Right lobe of liver (tissue), 6 donors: Measurements from ENCODE around the gene MRPL58. TPM values are rescaled to one million over a fixed set of nuclear protein-coding genes. Genes with fewer than 3 reads are reported as not detected.

ENCODE experiments used
- ATAC-seq, 4 donors: fragments of 200-7000 bp; cut with Tn5 transposase; one replicate each; pipeline ENCODE4 v1.9.1; 2020; ENCODE audit warnings: mild to moderate bottlenecking in 4 of 4, moderate library complexity in 4 of 4
- DNase-seq, 3 donors: peaks; one replicate each; pipeline ENCODE4 v3.0.0-alpha.2; 2020
- H3K27ac ChIP-seq, 3 donors: fragments of 200-600 bp; one replicate each; pipeline ENCODE4 v1.8.0; 2022
- H3K27me3 ChIP-seq, 2 donors: fragments of 200-600 bp; one replicate each; pipeline ENCODE4 v1.8.0; 2022
- H3K36me3 ChIP-seq, 4 donors: fragments of 200-600 bp; sonication (generic) in 1 of 4; one replicate each; pipeline versions ENCODE4 v1.5.1 to v1.8.0; 2017 to 2022; ENCODE audit warnings: control low read depth in 1 of 4
- H3K4me1 ChIP-seq, 4 donors: fragments of 200-600 bp; sonication (generic) in 1 of 4; one replicate each; pipeline versions ENCODE4 v1.5.1 to v1.8.0; 2017 to 2022; ENCODE audit warnings: control low read depth in 1 of 4
- H3K4me3 ChIP-seq, 3 donors: fragments of 200-600 bp; one replicate each; pipeline ENCODE4 v1.8.0; 2022
- H3K9me3 ChIP-seq, 4 donors: fragments of 200-600 bp; sonication (generic) in 1 of 4; one replicate each; pipeline versions ENCODE4 v1.5.1 to v1.8.0; 2017 to 2022; ENCODE audit warnings: control low read depth in 1 of 4
- POLR2A ChIP-seq: fragments of 450-650 bp; IDR thresholded peaks from one replicate; pipeline ENCODE4 v1.6.1; 2017; ENCODE audit warnings: antibody characterized with exemption, mild to moderate bottlenecking
- WGBS: methylation state at CpG from one replicate; pipeline ENCODE4 v1.1.6; 2018; ENCODE audit warnings: low coverage, low lambda C conversion rate; ENCODE audit not compliant: insufficient coverage; ENCODE audit errors: missing lambda C conversion rate; 5-methylcytosine and 5-hydroxymethylcytosine counted together
- intact Hi-C, 2 donors: fragments of 100-400 bp; cut with DNase I; formaldehyde crosslinking; loops; one replicate each; pipeline versions ENCODE4 v1.11.2 to v1.14.1; 2022
- total RNA-seq, 6 experiments: library from RNA; depleted of rRNA in 2 of 6; stranded (reverse); fragments of >200 nt in 2 of 6; fragmentation: NEBNext Ultra II Directional in 3 of 6; extraction: Animal tissue kit (Norgen Biotek cat#: 25700) in 3 of 6; gene quantifications; one replicate each; pipeline versions ENCODE4 v1.1.0 to v1.2.4, GENCODE V29; 2016 to 2023
- TF ChIP-seq, protein P1 (sequence below), 4 donors: fragments of 200-600 bp in 3 of 4; fragments of 450-650 bp in 1 of 4; IDR thresholded peaks; one replicate each; pipeline versions ENCODE4 v1.5.1 to v1.8.0; 2016 to 2022; ENCODE audit warnings: antibody characterized with exemption in 4 of 4, mild to moderate bottlenecking in 2 of 4
- donor health status: DM: no; HTN: yes; CAD: no.
- donor health status: DM: no; HTN: no; CAD: no.
- donor health status: DM: no; HTN: no; CAD: no.
- donor health status: DM: no; HTN: yes; CAD: no.
- donor health status: DM: no; HTN: yes; CAD: no.

Gene MRPL58
- total RNA-seq, 6 experiments from 2014 or later = 23.7 to 112 (median 28.1) TPM

DNA sequence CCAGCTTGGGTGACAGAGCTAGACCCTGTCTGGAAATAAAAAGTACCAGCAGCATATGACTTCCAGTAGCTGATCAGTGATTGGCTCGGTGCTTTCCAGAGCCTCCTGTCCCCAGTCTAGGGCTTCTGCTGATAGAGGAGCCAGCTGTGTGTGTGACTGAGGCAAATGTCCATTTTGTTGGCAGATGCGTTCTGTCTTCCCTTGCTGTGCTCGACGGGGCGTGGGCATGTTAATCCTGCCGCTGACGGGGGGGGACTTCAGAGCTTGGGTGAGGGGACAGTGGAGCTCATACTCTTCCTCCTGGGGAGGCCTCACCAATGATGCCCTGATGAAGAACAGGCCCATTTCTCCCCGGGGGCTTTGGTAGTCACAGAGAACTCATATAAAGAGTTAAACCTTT lies 49.1 kb downstream of the MRPL58 start:
- intact Hi-C loops = loop anchor here in 1 of 2 donors (10.0 kb wide), 1 partner anchor 53 kb away; no protein-coding TSS in a partner anchor
- peaks cover 0 to 23% (median 12%) of the 10 kb centered on the region in 4 donors for H3K36me3 ChIP-seq
- WGBS = 92% methylated on average over 6 of the region's 8 CpGs

DNA sequence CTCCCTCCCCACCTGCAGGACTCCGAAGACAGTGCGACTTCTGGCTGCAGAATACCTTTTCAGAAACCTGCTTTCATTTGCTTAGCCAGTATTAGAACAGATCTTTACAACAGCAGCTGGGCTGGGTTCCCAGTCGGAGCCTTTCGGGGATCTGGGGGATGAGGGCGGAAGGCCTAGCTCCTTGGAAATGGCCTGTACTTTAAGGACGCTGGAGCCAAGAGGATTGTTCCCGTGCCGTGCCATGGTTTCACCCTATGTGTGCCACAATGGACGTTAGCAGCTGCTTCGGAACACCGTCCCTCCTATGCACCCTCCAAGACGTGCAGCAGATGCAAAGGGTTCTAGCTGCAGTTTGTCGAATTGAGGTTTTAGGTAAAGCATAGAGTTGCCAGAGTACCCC lies 50.7 kb downstream of the MRPL58 start:
- no peak overlapping the region for H3K4me3 ChIP-seq
- DNase-seq (no peak), ATAC-seq (no peak)
- H3K36me3 ChIP-seq = peaks cover 0 to 23% (median 12%) of the 10 kb centered on the region in 4 donors
- no peaks in the 10 kb centered on the region for H3K9me3 ChIP-seq
- peaks cover 0 to 14% (median 0%) of the 10 kb centered on the region in 4 donors for H3K4me1 ChIP-seq
- no peaks in the 10 kb centered on the region for H3K27me3 ChIP-seq
- 88% methylated on average over 3 of the region's 13 CpGs for WGBS
- intact Hi-C loops = loop anchor here in 1 of 2 donors (10.0 kb wide), 1 partner anchor 52 kb away; no protein-coding TSS in a partner anchor
- TF ChIP-seq, protein P1, sequence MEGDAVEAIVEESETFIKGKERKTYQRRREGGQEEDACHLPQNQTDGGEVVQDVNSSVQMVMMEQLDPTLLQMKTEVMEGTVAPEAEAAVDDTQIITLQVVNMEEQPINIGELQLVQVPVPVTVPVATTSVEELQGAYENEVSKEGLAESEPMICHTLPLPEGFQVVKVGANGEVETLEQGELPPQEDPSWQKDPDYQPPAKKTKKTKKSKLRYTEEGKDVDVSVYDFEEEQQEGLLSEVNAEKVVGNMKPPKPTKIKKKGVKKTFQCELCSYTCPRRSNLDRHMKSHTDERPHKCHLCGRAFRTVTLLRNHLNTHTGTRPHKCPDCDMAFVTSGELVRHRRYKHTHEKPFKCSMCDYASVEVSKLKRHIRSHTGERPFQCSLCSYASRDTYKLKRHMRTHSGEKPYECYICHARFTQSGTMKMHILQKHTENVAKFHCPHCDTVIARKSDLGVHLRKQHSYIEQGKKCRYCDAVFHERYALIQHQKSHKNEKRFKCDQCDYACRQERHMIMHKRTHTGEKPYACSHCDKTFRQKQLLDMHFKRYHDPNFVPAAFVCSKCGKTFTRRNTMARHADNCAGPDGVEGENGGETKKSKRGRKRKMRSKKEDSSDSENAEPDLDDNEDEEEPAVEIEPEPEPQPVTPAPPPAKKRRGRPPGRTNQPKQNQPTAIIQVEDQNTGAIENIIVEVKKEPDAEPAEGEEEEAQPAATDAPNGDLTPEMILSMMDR (IDR thresholded peaks at IDR 0.05) = no peak
- TF ChIP-seq POLR2A = no peak
- H3K27ac ChIP-seq = no peak overlapping the region

More for the DNA sequence above, 49.1 kb downstream of the MRPL58 start:
- no peaks in the 10 kb centered on the region for H3K27me3 ChIP-seq
- ATAC-seq (no peak), DNase-seq (no peak)
- peaks cover 0 to 14% (median 0%) of the 10 kb centered on the region in 4 donors for H3K4me1 ChIP-seq
- no peak overlapping the region for H3K27ac ChIP-seq
- TF ChIP-seq, protein P1 (IDR thresholded peaks at IDR 0.05) = no peak
- TF ChIP-seq POLR2A = no peak
- no peak overlapping the region for H3K4me3 ChIP-seq
- no peaks in the 10 kb centered on the region for H3K9me3 ChIP-seq

DNA sequence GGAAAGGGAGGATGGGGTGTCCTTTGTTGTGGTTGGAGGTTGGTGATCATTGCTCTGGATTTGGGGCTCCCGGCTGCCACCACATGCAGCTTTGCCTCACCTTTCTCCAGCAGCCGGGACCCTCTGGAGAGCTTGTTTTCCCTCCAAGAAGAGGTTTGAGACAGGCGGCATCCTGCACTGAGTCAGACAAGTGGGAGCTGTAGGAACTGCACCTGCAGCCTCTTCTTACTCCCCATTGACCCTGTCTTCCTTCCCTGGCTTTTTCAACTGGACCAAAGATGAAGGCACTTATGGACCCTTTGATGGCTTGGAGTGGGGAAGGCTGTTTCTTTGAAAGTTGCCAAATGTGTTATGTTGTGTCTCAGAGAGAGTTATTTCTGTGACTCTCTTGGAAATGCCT lies 51.2 kb downstream of the MRPL58 start:
- ATAC-seq (no peak), DNase-seq (no peak)
- intact Hi-C loops = loop anchor here in 1 of 2 donors (10.0 kb wide), 1 partner anchor 51 kb away; no protein-coding TSS in a partner anchor
- no peak overlapping the region for H3K4me3 ChIP-seq
- no peaks in the 10 kb centered on the region for H3K9me3 ChIP-seq
- H3K4me1 ChIP-seq = peaks cover 0 to 14% (median 0%) of the 10 kb centered on the region in 4 donors
- H3K36me3 ChIP-seq = peaks cover 0 to 23% (median 12%) of the 10 kb centered on the region in 4 donors
- TF ChIP-seq, protein P1 (IDR thresholded peaks at IDR 0.05) = no peak
- TF ChIP-seq POLR2A = no peak
- H3K27me3 ChIP-seq = no peaks in the 10 kb centered on the region
- H3K27ac ChIP-seq = no peak overlapping the region
- WGBS = no CpG with 5 or more reads among the region's 3 CpGs

DNA sequence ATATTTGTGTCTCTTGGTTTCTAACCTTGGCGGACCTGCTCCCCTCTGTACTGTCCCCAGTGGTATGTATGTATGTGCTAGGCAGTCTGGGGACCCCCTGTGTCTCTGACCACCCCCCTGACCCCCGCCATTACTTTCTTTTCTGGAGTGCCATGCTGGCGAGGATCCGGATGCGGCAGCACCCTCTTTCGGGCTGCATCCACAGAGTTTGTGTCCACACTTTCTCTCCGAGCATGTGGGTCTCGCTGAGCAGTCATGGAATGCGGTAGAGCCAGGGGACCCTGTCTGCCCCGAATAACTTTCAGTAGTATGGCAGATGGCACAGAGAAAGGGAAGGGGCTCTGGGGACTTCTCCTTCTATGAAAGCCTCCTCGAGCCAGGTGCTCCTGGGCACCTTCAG lies 51.6 kb downstream of the MRPL58 start:
- Histone ChIP-seq H3K27me3 (no peaks in the 10 kb centered on the region), H3K27ac (no peak overlapping the region), H3K4me3 (no peak overlapping the region), H3K36me3 (peaks cover 0 to 23% (median 12%) of the 10 kb centered on the region in 4 donors), H3K9me3 (no peaks in the 10 kb centered on the region), H3K4me1 (peaks cover 0 to 14% (median 0%) of the 10 kb centered on the region in 4 donors)
- ATAC-seq (no peak), DNase-seq (no peak)
- WGBS = 89% methylated on average over 7 of the region's 11 CpGs
- intact Hi-C loops = loop anchor here in 1 of 2 donors (10.0 kb wide), 1 partner anchor 51 kb away; no protein-coding TSS in a partner anchor
- no peak for TF ChIP-seq POLR2A
- TF ChIP-seq, protein P1 (IDR thresholded peaks at IDR 0.05) = no peak
